ENCODE data around the gene BET1L.

BET1L gene

DNA sequence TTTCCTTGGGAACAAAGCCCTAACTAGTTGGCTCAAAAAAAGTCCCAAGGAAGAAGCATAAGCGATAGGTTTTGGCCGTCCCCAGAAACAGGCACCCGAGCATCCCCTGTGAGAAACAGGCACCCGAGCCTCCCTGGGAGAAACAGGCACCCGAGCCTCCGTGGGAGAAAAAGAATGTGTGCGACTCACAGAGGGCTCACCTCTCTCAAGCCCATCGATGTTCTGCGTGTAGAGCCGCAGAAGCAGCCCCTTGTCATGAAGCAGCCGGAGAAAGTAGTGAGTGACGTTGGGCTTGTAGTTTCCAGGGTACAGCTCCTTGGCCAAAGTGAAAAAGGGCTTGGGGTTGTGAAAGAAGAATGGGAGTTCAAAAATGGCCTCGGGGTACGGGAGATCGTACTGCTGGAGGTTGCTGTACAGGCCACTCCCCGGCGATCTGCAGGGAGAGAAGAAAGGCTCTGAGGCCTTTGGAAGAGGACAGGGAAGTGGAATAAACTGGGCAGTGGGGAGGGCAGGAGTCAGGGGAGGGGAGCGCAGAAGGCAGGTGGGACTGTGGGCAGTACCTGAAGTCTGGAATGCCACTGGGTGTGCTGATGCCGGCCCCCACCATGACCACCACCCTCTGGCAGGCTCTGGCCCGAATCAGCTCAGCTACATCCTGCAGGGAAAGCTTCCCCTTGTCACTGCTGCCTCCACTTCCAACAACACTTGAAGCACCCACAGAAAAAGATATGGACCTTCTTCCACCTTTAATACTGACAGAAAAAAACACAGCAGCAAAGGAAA is 25.8 kb upstream of the BET1L start:
- Histone ChIP-seq H3K27me3 (ENCODE audit: insufficient read depth, poor library complexity, severe bottlenecking) (no peaks in the 10 kb centered on the region), H3K4me3 (replicated peaks; ENCODE audit: insufficient read depth, low read length) (no peak overlapping the region), H3K27ac (replicated peaks) (no peak overlapping the region)
- TF ChIP-seq GABPA (IDR thresholded peaks at IDR 0.05; ENCODE audit: low read depth): no peak
- TF ChIP-seq CTCF (IDR thresholded peaks at IDR 0.05; ENCODE audit: insufficient read depth, low read length): no peak
- no peak for TF ChIP-seq POLR2AphosphoS5 (IDR thresholded peaks at IDR 0.05; ENCODE audit: low read depth)
- TF ChIP-seq REST (IDR thresholded peaks at IDR 0.05; ENCODE audit: insufficient replicate concordance, low read depth): no peak
- TF ChIP-seq SPI1 (IDR thresholded peaks at IDR 0.05; ENCODE audit: borderline replicate concordance, low read depth): no peak
- no peak for DNase-seq (ENCODE audit: low read depth in 1 of 2, low spot score in 1 of 2)

DNA sequence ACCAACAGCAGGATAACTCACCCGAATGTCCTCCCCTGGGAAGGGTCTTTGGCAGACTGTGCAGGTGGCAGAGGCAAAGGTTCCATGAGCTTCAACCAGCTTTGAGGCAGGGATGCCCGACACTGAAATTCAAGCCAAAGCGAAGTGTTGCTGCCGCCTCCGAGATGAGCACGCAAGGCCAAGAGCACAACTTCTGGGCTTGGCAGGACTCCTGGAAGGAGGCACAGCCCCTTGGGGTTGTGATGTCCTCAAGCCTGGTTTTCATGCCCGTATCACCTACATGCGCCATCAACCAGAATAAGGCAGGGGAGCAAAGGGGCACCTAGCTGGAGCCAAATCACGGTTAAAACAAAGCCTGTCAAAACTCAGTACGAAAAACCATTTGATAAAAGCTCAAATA is 23.2 kb upstream of the BET1L start:
- H3K27ac ChIP-seq (replicated peaks): no peak overlapping the region
- DNase-seq (ENCODE audit: low read depth in 1 of 2, low spot score in 1 of 2): no peak
- no peak for TF ChIP-seq SPI1 (IDR thresholded peaks at IDR 0.05; ENCODE audit: borderline replicate concordance, low read depth)
- TF ChIP-seq CTCF (IDR thresholded peaks at IDR 0.05; ENCODE audit: insufficient read depth, low read length): no peak
- TF ChIP-seq POLR2AphosphoS5 (IDR thresholded peaks at IDR 0.05; ENCODE audit: low read depth): no peak
- no peak for TF ChIP-seq REST (IDR thresholded peaks at IDR 0.05; ENCODE audit: insufficient replicate concordance, low read depth)
- no peak for TF ChIP-seq GABPA (IDR thresholded peaks at IDR 0.05; ENCODE audit: low read depth)
- H3K27me3 ChIP-seq (ENCODE audit: insufficient read depth, poor library complexity, severe bottlenecking): no peaks in the 10 kb centered on the region
- no peak overlapping the region for H3K4me3 ChIP-seq (replicated peaks; ENCODE audit: insufficient read depth, low read length)

GRCh38 chr11:227824-228379 is 20.7 kb upstream of the BET1L start:
- no peak for DNase-seq (ENCODE audit: low read depth in 1 of 2, low spot score in 1 of 2)
- H3K4me3 ChIP-seq (replicated peaks; ENCODE audit: insufficient read depth, low read length): no peak overlapping the region
- H3K27ac ChIP-seq (replicated peaks): no peak overlapping the region
- TF ChIP-seq CTCF (IDR thresholded peaks at IDR 0.05; ENCODE audit: insufficient read depth, low read length) (no peak), POLR2AphosphoS5 (IDR thresholded peaks at IDR 0.05; ENCODE audit: low read depth) (no peak), REST (IDR thresholded peaks at IDR 0.05; ENCODE audit: insufficient replicate concordance, low read depth) (no peak), SPI1 (IDR thresholded peaks at IDR 0.05; ENCODE audit: borderline replicate concordance, low read depth) (no peak), GABPA (IDR thresholded peaks at IDR 0.05; ENCODE audit: low read depth) (no peak)
- no peaks in the 10 kb centered on the region for H3K27me3 ChIP-seq (ENCODE audit: insufficient read depth, poor library complexity, severe bottlenecking)
